GM21447 (cell line): Measurements from ENCODE around the gene CCDC9B.

Experiments used
- ATAC-seq: cut with Tn5 transposase; IDR thresholded peaks from one replicate; pipeline ENCODE4 v1.9.1; 2021; ENCODE audit not compliant: unreplicated experiment

The CCDC9B gene

GRCh38 chr15:40331026-40331425 is 9.7 kb downstream of the CCDC9B start:
- no peak for ATAC-seq

- ATAC-seq: no peak
These were observed 10.3 kb downstream of the CCDC9B start for GRCh38 chr15:40330368-40330836.

GRCh38 chr15:40329804-40330203 is 10.9 kb downstream of the CCDC9B start:
- ATAC-seq: no peak

DNA sequence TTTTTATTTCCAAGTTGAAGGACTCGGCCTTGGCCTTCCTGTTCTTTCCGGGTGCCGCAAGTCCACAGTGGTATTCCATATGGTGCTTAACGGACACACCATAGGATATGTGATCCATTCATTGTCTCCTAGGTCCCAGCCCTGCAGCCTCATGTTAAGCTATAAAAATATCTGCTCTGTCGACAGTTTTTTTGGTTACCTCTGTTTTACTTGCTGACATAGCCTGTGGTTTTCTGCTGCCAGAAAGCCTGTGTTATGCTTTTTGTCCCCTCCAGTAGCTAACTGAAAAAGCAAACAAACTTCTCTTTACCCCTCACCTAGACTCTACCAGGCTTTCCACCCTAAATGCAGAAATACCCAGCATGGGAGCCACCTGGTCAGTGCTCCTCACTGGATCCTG is 12.0 kb downstream of the CCDC9B start:
- ATAC-seq: no peak

- no peak for ATAC-seq
These were observed 12.6 kb downstream of the CCDC9B start for GRCh38 chr15:40328176-40328575.

DNA sequence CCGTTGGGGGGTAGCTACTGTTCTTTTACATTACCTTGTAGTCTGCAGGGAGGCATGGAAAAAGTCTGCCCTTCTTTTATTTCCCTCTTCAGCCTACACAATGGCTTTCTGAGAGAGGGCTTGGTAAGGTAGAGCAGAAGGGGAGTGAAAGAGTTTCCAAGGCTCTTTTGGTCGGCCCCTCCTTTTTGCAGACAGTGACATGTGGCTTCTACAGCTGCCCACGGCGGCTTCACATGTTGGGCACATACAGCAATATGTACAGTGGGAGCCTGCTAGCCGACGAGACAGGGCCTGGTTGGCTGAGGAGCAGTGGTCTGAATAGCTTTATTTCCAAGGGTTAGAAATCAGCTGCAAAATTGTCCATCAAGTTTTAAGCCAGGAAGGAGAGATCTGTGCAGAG is 13.3 kb downstream of the CCDC9B start:
- ATAC-seq: no peak

GRCh38 chr15:40325700-40326099 is 15.0 kb downstream of the CCDC9B start:
- no peak for ATAC-seq

- no peak for ATAC-seq
These were observed 15.6 kb downstream of the CCDC9B start for GRCh38 chr15:40325188-40325587.

DNA sequence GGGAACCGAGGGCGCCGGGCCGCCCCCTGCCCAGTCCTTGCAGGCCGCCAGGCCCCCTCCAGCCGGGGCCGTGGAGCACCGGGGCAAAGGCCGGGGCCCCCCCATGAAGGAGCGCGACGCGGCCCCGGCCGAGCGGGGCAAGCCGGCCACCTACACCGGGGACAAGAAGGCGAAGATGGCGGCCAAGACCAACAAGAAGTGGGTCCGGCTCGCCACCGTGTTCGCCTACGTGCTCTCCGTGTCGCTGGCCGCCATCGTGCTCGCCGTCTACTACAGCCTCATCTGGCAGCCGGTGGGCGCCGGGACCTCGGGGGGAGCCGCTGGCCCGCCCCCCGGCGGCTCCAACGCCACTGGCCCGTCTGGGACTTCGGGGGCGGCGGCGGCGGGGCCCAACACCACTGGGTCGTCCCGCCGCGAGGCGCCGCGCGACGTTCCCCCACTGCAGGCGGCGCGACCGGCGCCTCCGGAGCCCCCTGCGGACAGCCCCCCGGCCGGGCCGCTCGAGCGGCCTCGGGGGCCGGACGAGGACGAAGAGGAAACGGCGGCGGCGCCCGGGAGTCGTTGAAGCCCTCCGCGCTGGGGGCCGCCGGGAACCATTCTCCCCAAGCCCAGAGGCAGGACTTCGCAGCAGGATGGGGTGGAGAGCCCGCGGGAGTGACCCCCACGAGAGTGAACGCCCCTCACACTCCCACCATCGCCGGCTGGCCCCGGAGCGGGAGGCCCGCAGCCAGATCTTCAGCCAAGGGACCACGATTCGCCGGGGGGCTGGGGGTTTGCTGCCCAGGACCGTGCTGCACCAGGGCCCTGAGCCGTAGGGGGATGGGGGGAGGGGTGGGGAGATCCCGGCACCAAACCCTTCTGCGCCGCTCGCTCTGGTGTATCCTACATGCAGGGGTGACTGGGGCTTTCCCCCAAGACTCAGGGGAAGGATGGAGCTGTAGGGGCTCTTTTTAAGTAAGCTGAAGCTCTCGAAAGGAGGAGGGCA is 16.5 kb downstream of the CCDC9B start:
- peak; percentile 2 for ATAC-seq

GRCh38 chr15:40323239-40323952 is 17.3 kb downstream of the CCDC9B start, which contains the start of gene INAFM2:
Gene INAFM2, plus strand, starts transcription at chr15:40323692. Its CDS starts 364 bp downstream, at chr15:40324056.
- ATAC-seq: peak; percentile 80

- no peak for ATAC-seq
These were observed 18.1 kb downstream of the CCDC9B start for GRCh38 chr15:40322531-40323238.

GRCh38 chr15:40320931-40321371 is 19.8 kb downstream of the CCDC9B start:
- ATAC-seq: no peak

- no peak for ATAC-seq
These were observed 20.3 kb downstream of the CCDC9B start for GRCh38 chr15:40320409-40320808.

GRCh38 chr15:40317580-40317979 is 23.2 kb downstream of the CCDC9B start:
- no peak for ATAC-seq

- ATAC-seq: no peak
These were observed 23.8 kb downstream of the CCDC9B start for GRCh38 chr15:40316931-40317330.

- ATAC-seq: no peak
These were observed 25.9 kb downstream of the CCDC9B start for GRCh38 chr15:40314723-40315276.

DNA sequence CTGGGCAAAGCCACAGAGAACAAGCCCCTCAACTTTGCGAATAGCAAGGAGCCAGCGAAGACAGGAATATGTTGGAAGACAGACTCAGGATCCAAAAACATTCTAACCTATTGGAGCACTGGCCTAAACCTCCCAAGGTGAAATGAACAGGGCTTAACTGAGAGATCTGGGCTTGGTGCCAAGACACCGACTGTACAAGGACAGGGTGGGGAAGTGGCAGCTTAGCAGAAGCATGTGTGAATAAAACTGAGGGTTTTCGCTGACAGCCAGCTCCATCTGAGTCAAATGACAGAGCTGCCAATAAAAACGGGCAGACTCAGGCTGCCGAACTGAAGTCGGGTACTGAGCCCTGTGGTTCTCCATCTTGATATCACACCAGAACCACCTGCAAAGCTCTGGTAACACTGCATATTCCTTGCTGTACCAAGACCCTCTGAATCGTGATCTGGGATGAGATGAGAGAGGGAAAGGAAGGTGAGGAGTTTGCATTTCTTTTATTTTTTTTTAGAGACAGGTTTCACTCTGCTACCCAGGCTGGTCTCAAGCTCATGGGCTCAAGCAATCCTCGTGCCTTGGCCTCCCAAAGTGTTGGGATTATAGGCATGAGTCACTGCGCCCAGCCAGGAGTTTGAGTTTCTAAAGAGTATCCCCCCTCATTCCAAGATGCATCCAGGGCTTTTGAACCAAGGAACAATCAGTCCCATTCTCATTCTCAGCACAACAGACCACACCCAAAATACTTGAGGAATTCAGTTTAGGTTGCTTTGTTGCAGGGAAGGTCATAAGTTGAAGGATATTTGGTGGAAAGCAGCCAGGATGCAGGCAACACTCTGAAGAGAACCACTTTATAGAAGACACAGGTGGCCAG is 27.0 kb downstream of the CCDC9B start:
- ATAC-seq: no peak

DNA sequence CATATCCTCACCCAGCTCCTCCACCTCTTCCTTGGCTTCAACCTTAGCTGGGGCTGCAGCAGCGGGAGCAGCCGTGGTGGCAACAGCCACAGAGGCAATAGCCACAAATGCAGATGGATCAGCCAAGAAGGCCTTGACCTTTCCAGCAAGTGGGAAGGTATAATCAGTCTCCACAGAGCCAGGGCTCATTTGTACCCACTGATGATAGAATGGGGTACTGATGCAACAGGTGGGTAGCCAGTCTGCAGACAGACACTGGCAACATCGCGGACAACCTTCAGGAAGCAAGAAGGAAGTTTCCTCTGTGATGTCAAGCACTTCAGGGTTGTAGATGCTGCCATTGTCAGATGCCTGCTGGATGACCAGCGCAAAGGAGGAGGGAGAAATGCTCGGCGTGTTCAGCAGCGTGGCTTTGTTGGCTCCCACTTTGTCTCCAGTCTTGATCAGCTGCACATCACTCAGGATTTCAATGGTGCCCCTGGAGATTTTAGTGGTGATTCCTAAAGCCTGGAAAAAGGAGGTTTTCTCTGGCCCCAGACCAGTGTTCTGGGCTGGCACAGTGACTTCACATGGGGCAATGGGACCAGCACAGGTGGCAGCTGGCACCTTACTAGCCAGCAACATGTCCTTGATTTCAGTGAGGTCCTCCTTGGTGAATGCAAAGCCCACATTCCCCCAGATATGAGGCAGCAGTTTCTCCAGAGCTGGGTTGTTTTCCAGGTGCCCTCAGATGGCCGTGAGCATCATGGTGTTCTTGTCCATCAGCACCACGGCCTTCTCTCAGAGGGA is 28.2 kb downstream of the CCDC9B start:
- ATAC-seq: no peak

- ATAC-seq: no peak
These were observed 29.7 kb downstream of the CCDC9B start for GRCh38 chr15:40310993-40311392.
